Heart left ventricle (tissue), 13 donors: Measurements from ENCODE around the gene MGAT4D.

Experiments
- POLR2A ChIP-seq, 2 donors: fragments of 450-650 bp; IDR thresholded peaks; one replicate each; pipeline ENCODE4 v1.6.1; 2017; ENCODE audit warnings: antibody characterized with exemption in 2 of 2, mild to moderate bottlenecking in 2 of 2, moderate library complexity in 2 of 2
- TF ChIP-seq, protein P1 (sequence below), 12 donors: fragments of 200-600 bp; sonication (generic) in 4 of 12; IDR thresholded peaks; one replicate each; pipeline versions ENCODE4 v1.5.0 to v1.8.0; 2018 to 2022; ENCODE audit warnings: antibody characterized with exemption in 12 of 12, mild to moderate bottlenecking in 5 of 12
- donor health status: ischemic (EF 13 %, LVEDD 7.1; RV severe dilation, severe dysfunction).
- donor health status: DM: no; HTN: yes; CAD: no.
- donor health status: DM: no; HTN: no; CAD: no.
- donor health status: ischemic (EF 25% LVEDD 6.9; RV normal size, moderate dysfunction).
- donor health status: ischemic (EF 25% LVEDD 5.7; RV mildly dilated, moderate dysfunction).
- donor health status: ischemic (EF 35%, LVEDD 5.7; RV mildly dilated, moderate dysfunction).
- donor health status: nonischemic (EF 11% LVEDD 7.7; RV severe dilation, severe dysfunction).
- donor health status: DM: yes; HTN: yes; CAD: no.
- donor health status: PGD.
- donor health status: ischemic (EF 29% LVEDD 5.4; RV normal size, mild dysfunction).
- donor health status: nonischemic (EF 23%, LVEDD 6.1; RV moderate dilation, normal function).

DNA sequence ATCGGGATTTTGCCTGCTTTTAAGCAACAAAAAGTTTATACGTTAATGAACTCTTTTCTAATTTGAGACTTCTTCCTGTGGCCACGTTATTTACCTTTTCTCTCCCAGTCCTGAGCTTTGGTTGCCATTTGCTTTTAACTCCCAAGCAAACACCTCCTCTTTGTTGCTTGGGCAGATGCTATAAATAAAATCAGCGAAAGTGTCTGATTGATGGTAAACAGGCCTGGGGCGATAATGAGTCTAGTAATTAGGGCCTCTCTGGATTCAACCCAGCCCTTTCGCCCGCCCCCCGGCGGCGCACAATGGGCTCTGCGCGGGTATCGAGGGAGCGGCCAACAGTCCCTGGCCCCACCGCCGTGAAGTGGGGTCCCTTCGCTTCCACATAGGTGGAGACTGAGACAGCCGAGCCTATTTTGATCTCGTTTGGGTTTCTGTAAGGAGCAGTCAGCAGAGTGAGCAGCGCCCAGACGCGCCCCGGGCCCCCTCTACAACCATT lies 71.4 kb downstream of the MGAT4D start:
- TF ChIP-seq POLR2A (IDR thresholded peaks at IDR 0.05): no peak
- TF ChIP-seq, protein P1, sequence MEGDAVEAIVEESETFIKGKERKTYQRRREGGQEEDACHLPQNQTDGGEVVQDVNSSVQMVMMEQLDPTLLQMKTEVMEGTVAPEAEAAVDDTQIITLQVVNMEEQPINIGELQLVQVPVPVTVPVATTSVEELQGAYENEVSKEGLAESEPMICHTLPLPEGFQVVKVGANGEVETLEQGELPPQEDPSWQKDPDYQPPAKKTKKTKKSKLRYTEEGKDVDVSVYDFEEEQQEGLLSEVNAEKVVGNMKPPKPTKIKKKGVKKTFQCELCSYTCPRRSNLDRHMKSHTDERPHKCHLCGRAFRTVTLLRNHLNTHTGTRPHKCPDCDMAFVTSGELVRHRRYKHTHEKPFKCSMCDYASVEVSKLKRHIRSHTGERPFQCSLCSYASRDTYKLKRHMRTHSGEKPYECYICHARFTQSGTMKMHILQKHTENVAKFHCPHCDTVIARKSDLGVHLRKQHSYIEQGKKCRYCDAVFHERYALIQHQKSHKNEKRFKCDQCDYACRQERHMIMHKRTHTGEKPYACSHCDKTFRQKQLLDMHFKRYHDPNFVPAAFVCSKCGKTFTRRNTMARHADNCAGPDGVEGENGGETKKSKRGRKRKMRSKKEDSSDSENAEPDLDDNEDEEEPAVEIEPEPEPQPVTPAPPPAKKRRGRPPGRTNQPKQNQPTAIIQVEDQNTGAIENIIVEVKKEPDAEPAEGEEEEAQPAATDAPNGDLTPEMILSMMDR (IDR thresholded peaks at IDR 0.05): peak in 4 of 12 donors; percentile 9 to 41 (median 26)
